GM18505 (cell line): ENCODE data around the gene SEMG1.

Source experiments
- ATAC-seq: cut with Tn5 transposase; IDR thresholded peaks from one replicate; pipeline ENCODE4 v1.9.1; 2021; ENCODE audit not compliant: unreplicated experiment
- POLR2A ChIP-seq: IDR thresholded peaks from 4 replicates; pipeline ENCODE4 v1.6.1; 2011; ENCODE audit warnings: borderline replicate concordance; ENCODE audit not compliant: insufficient read depth, insufficient read length; ENCODE audit errors: extremely low read depth

Gene SEMG1

GRCh38 chr20:45191926-45192325, 14.9 kb upstream of the SEMG1 start:
- no peak for TF ChIP-seq POLR2A
- ATAC-seq, result no peak

DNA sequence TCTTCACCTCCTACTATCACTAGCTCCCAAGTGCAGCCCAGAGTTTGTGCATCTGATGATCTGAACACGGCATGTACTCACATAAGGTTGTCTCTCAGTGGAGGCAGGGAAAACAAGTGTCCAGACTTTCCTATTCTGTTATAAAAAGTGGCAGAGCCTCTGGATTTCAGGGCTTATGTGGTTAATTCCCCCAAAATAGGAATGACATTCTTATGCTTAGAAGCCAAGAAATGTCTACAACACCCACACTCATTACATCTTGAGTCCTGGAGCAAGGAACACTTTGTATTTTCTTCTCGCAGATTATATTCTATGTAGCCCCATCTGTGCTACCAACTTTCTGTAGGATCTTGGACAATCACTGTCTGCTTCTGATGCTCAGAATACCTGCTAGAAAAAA, 13.5 kb upstream of the SEMG1 start:
- no peak for ATAC-seq
- TF ChIP-seq POLR2A, result no peak

DNA sequence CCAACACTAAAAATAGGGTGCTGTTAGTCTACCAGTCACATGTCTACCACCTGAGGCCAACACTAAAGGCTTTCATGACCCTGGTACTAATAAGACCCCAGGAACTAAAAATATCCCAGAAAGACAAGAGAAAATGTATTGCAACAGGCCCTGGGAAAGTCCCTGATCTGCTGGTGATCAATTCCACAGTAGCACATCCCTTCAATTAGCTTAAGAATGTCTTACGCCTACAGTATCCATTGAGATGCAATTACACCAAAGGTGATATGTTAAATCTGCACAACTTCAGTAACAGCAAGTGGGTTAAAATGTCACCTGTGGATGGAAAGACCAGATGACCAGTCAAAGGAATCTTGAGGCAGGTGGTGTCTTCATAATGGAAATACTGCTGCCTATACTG, 3.1 kb downstream of the SEMG1 start:
- ATAC-seq, result no peak
- no peak for TF ChIP-seq POLR2A

DNA sequence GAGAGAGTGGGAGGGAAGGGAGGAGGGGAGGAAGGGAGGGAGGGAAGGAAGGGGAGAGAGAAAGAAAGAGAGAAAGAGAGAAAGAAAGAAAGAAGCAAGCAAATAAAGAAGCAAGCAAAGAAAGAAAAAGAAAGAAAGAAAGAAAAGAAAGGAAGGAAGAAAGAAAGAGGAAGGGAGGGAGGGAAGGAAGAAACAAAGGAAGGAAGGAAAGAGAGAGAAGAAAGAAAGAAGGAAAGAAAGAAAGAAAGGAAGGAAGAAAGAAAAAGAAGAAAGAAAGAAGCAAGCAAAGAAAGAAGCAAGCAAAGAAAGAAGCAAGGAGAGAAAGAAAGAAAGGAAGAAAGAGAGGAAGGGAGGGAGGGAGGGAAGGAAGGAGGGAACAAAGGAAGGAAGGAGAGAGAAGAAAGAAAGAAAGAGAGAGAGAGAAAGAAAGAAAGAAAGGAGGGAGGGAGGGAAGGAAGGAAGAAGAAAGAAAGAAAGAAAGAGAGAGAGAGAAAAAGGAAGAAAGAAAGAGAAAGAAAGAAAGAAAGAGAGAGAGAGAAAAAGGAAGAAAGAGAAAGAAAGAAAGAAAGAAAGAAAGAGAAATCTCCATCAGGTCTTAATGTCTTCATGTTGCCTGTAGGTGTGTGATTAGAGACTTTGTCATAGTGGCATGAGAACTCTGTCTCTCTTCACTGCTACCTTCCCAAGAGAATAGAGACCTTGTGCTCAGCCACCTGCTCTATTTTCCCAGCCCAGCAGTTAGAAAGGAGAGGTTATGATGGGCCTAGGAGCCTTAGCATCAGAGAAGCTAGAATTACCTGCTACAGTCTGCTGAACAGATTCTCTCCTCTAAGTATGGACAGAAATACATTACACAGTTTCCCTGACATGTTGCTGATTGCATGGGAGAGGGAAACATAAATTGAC, 5.0 kb downstream of the SEMG1 start:
- no peak for ATAC-seq
- TF ChIP-seq POLR2A, result no peak

GRCh38 chr20:45212836-45213235, 6.0 kb downstream of the SEMG1 start:
- no peak for TF ChIP-seq POLR2A
- no peak for ATAC-seq

GRCh38 chr20:45218124-45218523, 11.3 kb downstream of the SEMG1 start:
- no peak for TF ChIP-seq POLR2A
- no peak for ATAC-seq

GRCh38 chr20:45218636-45219035, 11.8 kb downstream of the SEMG1 start:
- TF ChIP-seq POLR2A, result no peak
- ATAC-seq, result no peak

GRCh38 chr20:45221076-45221475, 14.2 kb downstream of the SEMG1 start, which contains the start of gene SEMG2:
SEMG2 (plus strand) TSS chr20:45221373; CDS start chr20:45221390, 17 bp downstream.
- ATAC-seq, result no peak
- no peak for TF ChIP-seq POLR2A

- no peak for TF ChIP-seq POLR2A
Observed at GRCh38 chr20:45223136-45223535, 16.3 kb downstream of the SEMG1 start.

GRCh38 chr20:45226287-45226686, 19.5 kb downstream of the SEMG1 start:
- TF ChIP-seq POLR2A, result no peak
- no peak for ATAC-seq

More at GRCh38 chr20:45223136-45223535, 16.3 kb downstream of the SEMG1 start:
- no peak for ATAC-seq

GRCh38 chr20:45229264-45230056, 22.6 kb downstream of the SEMG1 start:
- no peak for ATAC-seq
- no peak for TF ChIP-seq POLR2A

- TF ChIP-seq POLR2A, result no peak
- ATAC-seq, result no peak
Observed at GRCh38 chr20:45230631-45231030, 23.8 kb downstream of the SEMG1 start.

DNA sequence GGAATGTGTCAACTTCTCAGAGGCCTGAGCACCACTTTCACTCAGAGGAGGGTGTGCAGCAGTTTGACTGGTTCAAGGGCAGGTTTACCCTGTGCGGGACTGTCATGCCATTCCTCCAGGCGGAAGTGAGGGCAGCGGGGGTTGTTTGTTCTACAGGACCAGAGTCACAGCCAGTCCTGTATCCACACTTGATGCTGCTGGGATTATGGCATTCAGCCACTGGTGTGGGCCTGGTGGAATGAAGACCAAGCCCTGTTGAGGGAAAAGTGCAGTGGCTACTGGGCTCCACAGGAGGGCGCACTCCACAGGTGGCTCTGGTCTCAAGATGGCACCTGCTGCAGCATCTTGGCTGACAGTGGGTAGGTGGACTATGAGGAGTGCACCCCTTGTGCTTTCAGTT, 29.2 kb downstream of the SEMG1 start:
- no peak for ATAC-seq
- no peak for TF ChIP-seq POLR2A
